Measurements from ENCODE around the gene LNX1. TPM values are rescaled to one million over a fixed set of nuclear protein-coding genes. Genes with fewer than 3 reads are reported as not detected.

Gene LNX1
- total RNA-seq, 1 donor from 2014 or later: 3.3 TPM

DNA sequence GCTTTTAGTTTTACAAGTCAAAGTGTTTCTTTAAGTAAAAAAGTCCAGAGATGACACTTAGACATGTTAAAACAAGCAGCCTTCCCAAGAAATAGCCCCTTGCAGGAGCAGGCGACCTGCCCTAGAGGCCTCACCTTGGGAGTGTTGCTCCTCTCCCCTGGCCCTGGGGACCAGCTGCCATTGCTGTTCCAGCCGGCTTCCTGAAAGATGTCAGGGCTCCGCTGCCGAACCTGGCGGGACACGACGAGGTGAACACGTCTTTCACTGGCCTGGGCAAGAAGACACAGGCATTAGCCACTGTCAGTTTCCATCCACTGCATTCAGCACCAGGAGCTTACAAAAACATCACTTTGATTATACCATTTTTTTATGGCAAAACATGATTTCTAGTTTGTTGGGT lies 109.7 kb downstream of the LNX1 start:
- no peak for DNase-seq (ENCODE audit: low read depth)
- no peak overlapping the region for H3K4me3 ChIP-seq (ENCODE audit: low read depth, low read length)
- TF ChIP-seq, protein P1, sequence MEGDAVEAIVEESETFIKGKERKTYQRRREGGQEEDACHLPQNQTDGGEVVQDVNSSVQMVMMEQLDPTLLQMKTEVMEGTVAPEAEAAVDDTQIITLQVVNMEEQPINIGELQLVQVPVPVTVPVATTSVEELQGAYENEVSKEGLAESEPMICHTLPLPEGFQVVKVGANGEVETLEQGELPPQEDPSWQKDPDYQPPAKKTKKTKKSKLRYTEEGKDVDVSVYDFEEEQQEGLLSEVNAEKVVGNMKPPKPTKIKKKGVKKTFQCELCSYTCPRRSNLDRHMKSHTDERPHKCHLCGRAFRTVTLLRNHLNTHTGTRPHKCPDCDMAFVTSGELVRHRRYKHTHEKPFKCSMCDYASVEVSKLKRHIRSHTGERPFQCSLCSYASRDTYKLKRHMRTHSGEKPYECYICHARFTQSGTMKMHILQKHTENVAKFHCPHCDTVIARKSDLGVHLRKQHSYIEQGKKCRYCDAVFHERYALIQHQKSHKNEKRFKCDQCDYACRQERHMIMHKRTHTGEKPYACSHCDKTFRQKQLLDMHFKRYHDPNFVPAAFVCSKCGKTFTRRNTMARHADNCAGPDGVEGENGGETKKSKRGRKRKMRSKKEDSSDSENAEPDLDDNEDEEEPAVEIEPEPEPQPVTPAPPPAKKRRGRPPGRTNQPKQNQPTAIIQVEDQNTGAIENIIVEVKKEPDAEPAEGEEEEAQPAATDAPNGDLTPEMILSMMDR (conservative IDR thresholded peaks at IDR 0.05; ENCODE audit: low read depth, low read length): no peak

DNA sequence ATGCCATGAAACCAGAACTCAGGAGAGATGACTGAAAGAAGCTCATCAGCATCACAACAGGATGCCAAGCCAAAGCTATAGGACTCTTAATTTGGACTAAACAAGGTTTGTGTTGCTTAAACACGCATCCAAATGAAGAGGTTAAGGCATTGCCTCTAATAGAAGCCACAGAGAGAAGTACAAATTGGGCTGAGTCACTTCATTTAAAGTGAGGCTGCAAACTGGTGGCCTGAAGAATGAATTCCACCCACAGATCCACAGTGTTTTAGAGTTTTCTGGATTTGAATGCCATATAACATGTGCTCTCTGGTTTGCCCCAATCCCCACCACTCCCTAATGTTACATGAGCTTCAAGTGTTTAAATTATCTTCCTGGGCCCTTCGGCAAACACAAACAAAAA lies 110.4 kb downstream of the LNX1 start:
- DNase-seq (ENCODE audit: low read depth): no peak
- no peak overlapping the region for H3K4me3 ChIP-seq (ENCODE audit: low read depth, low read length)
- TF ChIP-seq, protein P1 (conservative IDR thresholded peaks at IDR 0.05; ENCODE audit: low read depth, low read length): no peak

DNA sequence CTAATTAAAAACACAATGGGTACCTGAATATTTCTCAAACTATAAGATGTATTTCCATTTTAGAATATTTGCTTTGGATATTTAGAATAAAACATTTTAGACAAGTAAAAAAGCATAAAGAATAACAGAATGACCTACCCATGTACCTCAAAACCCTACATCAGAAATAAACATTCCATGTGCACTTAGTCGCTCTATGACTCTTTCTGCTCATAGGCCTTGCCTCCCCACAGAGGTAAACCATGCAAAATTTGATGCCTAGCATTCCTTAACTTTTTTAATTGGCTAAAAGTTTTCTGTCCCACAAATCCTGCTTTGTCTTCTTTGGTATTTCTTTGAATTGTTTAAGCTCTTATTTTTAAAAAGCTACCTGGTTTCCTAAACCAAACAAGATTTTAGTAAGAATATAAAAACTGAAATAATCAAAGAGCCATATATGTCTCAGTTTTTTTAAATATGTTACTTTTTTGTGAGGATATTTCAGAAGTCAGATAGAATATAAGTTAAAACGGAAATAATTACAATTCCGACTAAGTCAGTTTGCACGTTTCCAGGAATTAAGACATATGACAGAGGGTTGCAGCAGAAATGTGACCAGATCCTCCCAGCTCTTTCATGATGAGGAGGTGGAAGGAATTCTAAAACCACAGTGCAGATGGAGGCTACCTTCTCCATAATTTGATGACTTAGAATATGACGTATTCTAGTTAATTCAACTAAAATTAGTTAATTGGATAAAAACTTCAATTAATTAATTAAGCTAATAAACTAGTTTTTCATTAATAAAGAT lies 111.4 kb downstream of the LNX1 start:
- TF ChIP-seq, protein P1 (conservative IDR thresholded peaks at IDR 0.05; ENCODE audit: low read depth, low read length): no peak
- no peak overlapping the region for H3K4me3 ChIP-seq (ENCODE audit: low read depth, low read length)
- DNase-seq (ENCODE audit: low read depth): no peak

DNA sequence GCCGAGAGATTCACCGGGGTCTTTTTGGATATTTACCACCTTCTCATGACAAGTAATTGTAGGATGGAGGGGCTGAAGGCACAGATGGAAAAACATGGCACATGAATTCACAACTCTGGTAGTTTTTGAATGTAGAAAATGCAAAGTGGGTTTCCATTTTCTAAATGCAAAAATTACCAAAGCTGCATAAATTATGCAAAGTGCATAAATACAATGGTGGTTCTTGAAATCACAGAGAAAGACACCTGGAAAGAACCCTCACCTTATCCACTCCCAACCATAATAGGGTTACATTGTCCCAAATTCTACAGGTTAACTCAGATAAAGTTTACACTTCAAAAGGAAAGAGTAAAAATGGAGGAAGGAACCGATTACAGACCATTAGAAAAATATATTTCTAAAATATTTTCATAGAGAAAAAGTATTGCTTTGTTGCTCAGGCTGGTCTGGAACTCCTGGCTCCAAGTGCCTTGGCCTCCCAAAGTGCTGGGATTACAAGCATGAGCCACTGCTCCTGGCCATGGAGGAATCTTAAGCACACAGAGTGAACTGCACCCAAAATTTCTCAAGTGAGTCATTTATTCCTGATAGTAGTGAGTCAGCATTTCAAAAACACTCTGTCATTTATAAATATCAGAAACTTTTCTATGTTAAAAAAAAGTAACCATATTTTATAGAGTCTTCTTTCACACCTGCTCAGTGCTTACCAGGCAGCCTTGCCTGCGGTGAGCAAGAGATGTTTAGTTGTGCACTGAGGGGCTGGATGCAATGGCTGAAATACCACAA lies 112.4 kb downstream of the LNX1 start:
- TF ChIP-seq, protein P1 (conservative IDR thresholded peaks at IDR 0.05; ENCODE audit: low read depth, low read length): no peak
- no peak overlapping the region for H3K4me3 ChIP-seq (ENCODE audit: low read depth, low read length)
- no peak for DNase-seq (ENCODE audit: low read depth)

DNA sequence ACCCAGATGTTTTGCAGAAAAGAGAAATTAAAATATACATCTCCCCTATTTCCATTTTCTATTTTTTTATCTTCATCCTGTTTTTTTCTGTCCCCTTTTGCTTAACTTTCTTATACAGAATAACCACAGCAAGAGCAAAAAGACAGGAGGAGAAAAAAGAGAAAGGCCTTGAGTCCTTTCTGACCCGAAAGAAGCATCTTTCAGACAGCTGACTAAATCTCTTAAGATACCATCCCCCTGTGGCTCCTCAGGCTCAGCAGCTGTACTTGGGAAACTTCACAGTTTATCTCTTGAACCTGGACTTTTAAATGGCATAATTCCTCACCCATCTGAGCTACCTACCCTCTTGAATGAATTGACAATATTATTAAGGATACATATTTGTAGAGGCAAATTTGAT lies 113.7 kb downstream of the LNX1 start:
- no peak overlapping the region for H3K4me3 ChIP-seq (ENCODE audit: low read depth, low read length)
- TF ChIP-seq, protein P1 (conservative IDR thresholded peaks at IDR 0.05; ENCODE audit: low read depth, low read length): no peak
- no peak for DNase-seq (ENCODE audit: low read depth)

DNA sequence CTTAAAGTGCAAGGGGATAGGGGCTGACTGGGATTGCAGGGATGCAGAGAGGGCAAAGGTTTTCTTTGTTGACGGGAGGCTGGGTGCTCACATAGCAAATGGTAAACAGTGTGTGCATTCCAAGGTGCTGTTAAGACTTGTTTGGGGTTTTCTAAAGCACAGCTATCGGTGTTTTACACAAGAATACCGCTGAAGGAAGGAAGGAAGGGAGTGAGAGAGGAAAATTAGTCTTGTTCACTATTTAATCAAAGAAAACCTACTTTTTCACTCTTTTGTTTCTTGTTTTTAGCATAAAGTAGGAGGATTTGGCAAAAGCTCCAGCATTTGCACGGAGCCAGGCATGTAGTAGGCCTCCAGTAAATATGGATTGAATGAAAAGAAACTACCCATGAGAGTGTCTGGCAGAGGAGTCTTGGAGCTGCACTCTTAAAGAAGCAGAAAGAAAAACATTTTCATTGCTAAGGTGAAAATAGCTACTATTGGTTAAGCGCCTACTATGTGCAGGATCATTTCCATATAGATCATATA lies 114.2 kb downstream of the LNX1 start:
- TF ChIP-seq, protein P1 (conservative IDR thresholded peaks at IDR 0.05; ENCODE audit: low read depth, low read length): no peak
- no peak for DNase-seq (ENCODE audit: low read depth)
- no peak overlapping the region for H3K4me3 ChIP-seq (ENCODE audit: low read depth, low read length)
